GM23338 (cell line): Measurements from ENCODE around the gene SHISA6. TPM values are rescaled to one million over a fixed set of nuclear protein-coding genes. Genes with fewer than 3 reads are reported as not detected.

ENCODE experiments used
- ATAC-seq: fragments of 200-7000 bp; cut with Tn5 transposase; 3 replicates; pipeline ENCODE4 v1.9.1; 2020
- DNase-seq: peaks from one replicate; pipeline ENCODE4 v3.0.0-alpha.2; 2015; ENCODE audit warnings: low spot score
- H2AFZ ChIP-seq: fragments of 200-600 bp; sonication (generic); 2 replicates; pipeline ENCODE4 v1.8.0; 2016; ENCODE audit warnings: antibody characterized with exemption, mild to moderate bottlenecking, moderate library complexity
- H3F3A ChIP-seq: fragments of 200-600 bp; sonication (generic); replicated peaks from 2 replicates; pipeline ENCODE4 v1.8.0; 2017; ENCODE audit warnings: antibody characterized with exemption, mixed run types, low read depth
- H3K27ac ChIP-seq: fragments of 200-600 bp; sonication (generic); 2 replicates; pipeline ENCODE4 v1.6.1; 2016; ENCODE audit warnings: low read depth
- H3K27me3 ChIP-seq: fragments of 200-600 bp; sonication (generic); 2 replicates; pipeline ENCODE4 v1.8.0; 2016; ENCODE audit warnings: mild to moderate bottlenecking, mixed run types, moderate library complexity; ENCODE audit not compliant: insufficient read depth
- H3K36me3 ChIP-seq: fragments of 200-600 bp; sonication (generic); 2 replicates; pipeline ENCODE4 v1.8.0; 2016; ENCODE audit warnings: mild to moderate bottlenecking; ENCODE audit not compliant: insufficient read depth
- H3K4me1 ChIP-seq: fragments of 200-600 bp; sonication (generic); 2 replicates; pipeline ENCODE4 v1.8.0; 2016; ENCODE audit warnings: mild to moderate bottlenecking, moderate library complexity; ENCODE audit not compliant: insufficient read depth
- H3K4me2 ChIP-seq: fragments of 200-600 bp; sonication (generic); 2 replicates; pipeline ENCODE4 v1.7.1; 2017; ENCODE audit warnings: mixed run types
- H3K4me3 ChIP-seq: fragments of 200-600 bp; sonication (generic); 2 replicates; pipeline ENCODE4 v1.6.1; 2016; ENCODE audit warnings: mixed run types
- H3K79me2 ChIP-seq: fragments of 200-600 bp; sonication (generic); replicated peaks from 2 replicates; pipeline ENCODE4 v1.8.0; 2017; ENCODE audit warnings: mild to moderate bottlenecking; ENCODE audit not compliant: insufficient read depth
- H3K9me2 ChIP-seq: fragments of 200-600 bp; sonication (generic); 2 replicates; pipeline ENCODE4 v1.8.0; 2017; ENCODE audit not compliant: insufficient read depth
- H4K20me1 ChIP-seq: fragments of 200-600 bp; sonication (generic); replicated peaks from 2 replicates; pipeline ENCODE4 v1.8.0; 2017; ENCODE audit warnings: mild to moderate bottlenecking; ENCODE audit not compliant: insufficient read depth
- H3K27ac Mint-ChIP-seq: 2 replicates; pipeline ENCODE4 v1.8.0; 2020; ENCODE audit warnings: inconsistent platforms, mild to moderate bottlenecking, moderate library complexity, mixed read lengths
- H3K27me3 Mint-ChIP-seq: 3 replicates; pipeline ENCODE4 v1.8.0; 2022; ENCODE audit warnings: low read depth, mild to moderate bottlenecking, moderate library complexity, mixed read lengths, inconsistent platforms; ENCODE audit not compliant: insufficient read depth, poor library complexity
- H3K36me3 Mint-ChIP-seq: 3 replicates; pipeline ENCODE4 v1.8.0; 2021; ENCODE audit warnings: low read depth, mild to moderate bottlenecking, inconsistent platforms, moderate library complexity, mixed read lengths
- H3K4me1 Mint-ChIP-seq: 3 replicates; pipeline ENCODE4 v1.8.0; 2020; ENCODE audit warnings: mild to moderate bottlenecking, inconsistent platforms, mixed read lengths
- H3K4me3 Mint-ChIP-seq: 3 replicates; pipeline ENCODE4 v1.8.0; 2021; ENCODE audit warnings: moderate library complexity, mild to moderate bottlenecking, inconsistent platforms, mixed read lengths
- H3K9me3 Mint-ChIP-seq: 3 replicates; pipeline ENCODE4 v1.8.0; 2020; ENCODE audit warnings: moderate library complexity, mild to moderate bottlenecking, inconsistent platforms, mixed read lengths
- CREB1 ChIP-seq: fragments of 250-450 bp; sonication (Bioruptor Pico); IDR thresholded peaks from 2 replicates; pipeline ENCODE4 v1.5.0; 2020; ENCODE audit warnings: low read depth, mild to moderate bottlenecking, moderate library complexity
- NANOG ChIP-seq: IDR thresholded peaks from 2 replicates; pipeline ENCODE4 v1.6.1; 2016; ENCODE audit warnings: antibody characterized with exemption, borderline replicate concordance
- ZNF331 ChIP-seq: fragments of 250-450 bp; sonication (Bioruptor Pico); IDR thresholded peaks from 2 replicates; pipeline ENCODE4 v1.5.0; 2020; ENCODE audit warnings: low read depth, mild to moderate bottlenecking, moderate library complexity
- polyA plus RNA-seq: library from polyadenylated mRNA; unstranded; fragments of >200 nt; fragmentation: Nextera tagmentation; extraction: Ambion mirVana; gene quantifications from 2 replicates; pipeline ENCODE4 v1.2.1, GENCODE V29; 2016
- total RNA-seq: library from RNA; depleted of rRNA; stranded (reverse); fragments of >200 nt; shearing (Covaris generic); gene quantifications from 2 replicates; pipeline ENCODE4 v1.2.3, GENCODE V29; 2014
- TF ChIP-seq, protein P1 (sequence below), 2 experiments: fragments of 200-600 bp in 1 of 2; sonication (generic) in 1 of 2; conservative IDR thresholded peaks; 2 replicates each; pipeline versions ENCODE4 v1.5.1 to v1.6.1; 2016 to 2017; ENCODE audit warnings: antibody characterized with exemption in 2 of 2, low read depth in 2 of 2, mild to moderate bottlenecking in 2 of 2, moderate library complexity in 1 of 2
- TF ChIP-seq, protein P2 (sequence below): IDR thresholded peaks from one replicate; pipeline ENCODE4 v1.6.1; 2018; ENCODE audit warnings: antibody characterized with exemption; ENCODE audit not compliant: unreplicated experiment
- TF ChIP-seq, protein P3 (sequence below): fragments of 250-450 bp; sonication (Bioruptor Pico); IDR thresholded peaks from 2 replicates; pipeline ENCODE4 v1.5.0; 2020; ENCODE audit warnings: mild to moderate bottlenecking, moderate library complexity
- TF ChIP-seq, protein P4 (sequence below): IDR thresholded peaks from 2 replicates; pipeline ENCODE4 v1.6.1; 2016; ENCODE audit warnings: antibody characterized with exemption

Gene SHISA6
- total and polyA plus RNA-seq, 2 experiments from 2014 or later = 0.52 TPM; not detected in 1

DNA sequence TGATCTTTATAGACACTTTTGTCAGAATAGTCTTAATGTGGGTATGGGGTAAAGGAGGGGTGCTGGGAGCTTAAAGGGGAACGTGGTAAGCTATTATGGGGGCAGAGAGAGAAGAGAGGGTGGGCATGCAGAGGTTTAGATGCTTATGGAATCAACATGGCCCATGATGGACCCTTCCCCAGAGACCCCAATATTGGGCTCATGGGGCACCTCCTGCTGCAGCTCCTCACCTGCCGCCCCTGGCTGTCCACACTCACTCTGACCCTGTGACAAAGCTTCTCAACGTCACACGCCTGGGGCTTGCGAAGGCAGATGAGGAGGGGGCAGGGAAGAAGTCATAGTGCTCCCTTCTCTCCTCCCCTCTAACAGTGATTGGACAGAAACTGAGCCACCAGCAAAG is 95.3 kb downstream of the SHISA6 start:
- DNase-seq (no peak), ATAC-seq (no peak)
- peaks cover 2% of the 10 kb centered on the region for H3K27me3 Mint-ChIP-seq
- no peaks in the 10 kb centered on the region for H3K9me2 ChIP-seq
- TF ChIP-seq NANOG = no peak
- no peak for TF ChIP-seq CREB1
- TF ChIP-seq, protein P1, sequence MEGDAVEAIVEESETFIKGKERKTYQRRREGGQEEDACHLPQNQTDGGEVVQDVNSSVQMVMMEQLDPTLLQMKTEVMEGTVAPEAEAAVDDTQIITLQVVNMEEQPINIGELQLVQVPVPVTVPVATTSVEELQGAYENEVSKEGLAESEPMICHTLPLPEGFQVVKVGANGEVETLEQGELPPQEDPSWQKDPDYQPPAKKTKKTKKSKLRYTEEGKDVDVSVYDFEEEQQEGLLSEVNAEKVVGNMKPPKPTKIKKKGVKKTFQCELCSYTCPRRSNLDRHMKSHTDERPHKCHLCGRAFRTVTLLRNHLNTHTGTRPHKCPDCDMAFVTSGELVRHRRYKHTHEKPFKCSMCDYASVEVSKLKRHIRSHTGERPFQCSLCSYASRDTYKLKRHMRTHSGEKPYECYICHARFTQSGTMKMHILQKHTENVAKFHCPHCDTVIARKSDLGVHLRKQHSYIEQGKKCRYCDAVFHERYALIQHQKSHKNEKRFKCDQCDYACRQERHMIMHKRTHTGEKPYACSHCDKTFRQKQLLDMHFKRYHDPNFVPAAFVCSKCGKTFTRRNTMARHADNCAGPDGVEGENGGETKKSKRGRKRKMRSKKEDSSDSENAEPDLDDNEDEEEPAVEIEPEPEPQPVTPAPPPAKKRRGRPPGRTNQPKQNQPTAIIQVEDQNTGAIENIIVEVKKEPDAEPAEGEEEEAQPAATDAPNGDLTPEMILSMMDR (conservative IDR thresholded peaks at IDR 0.05; ENCODE audit: low read depth in 2 of 2) = no peak
- TF ChIP-seq, protein P2, sequence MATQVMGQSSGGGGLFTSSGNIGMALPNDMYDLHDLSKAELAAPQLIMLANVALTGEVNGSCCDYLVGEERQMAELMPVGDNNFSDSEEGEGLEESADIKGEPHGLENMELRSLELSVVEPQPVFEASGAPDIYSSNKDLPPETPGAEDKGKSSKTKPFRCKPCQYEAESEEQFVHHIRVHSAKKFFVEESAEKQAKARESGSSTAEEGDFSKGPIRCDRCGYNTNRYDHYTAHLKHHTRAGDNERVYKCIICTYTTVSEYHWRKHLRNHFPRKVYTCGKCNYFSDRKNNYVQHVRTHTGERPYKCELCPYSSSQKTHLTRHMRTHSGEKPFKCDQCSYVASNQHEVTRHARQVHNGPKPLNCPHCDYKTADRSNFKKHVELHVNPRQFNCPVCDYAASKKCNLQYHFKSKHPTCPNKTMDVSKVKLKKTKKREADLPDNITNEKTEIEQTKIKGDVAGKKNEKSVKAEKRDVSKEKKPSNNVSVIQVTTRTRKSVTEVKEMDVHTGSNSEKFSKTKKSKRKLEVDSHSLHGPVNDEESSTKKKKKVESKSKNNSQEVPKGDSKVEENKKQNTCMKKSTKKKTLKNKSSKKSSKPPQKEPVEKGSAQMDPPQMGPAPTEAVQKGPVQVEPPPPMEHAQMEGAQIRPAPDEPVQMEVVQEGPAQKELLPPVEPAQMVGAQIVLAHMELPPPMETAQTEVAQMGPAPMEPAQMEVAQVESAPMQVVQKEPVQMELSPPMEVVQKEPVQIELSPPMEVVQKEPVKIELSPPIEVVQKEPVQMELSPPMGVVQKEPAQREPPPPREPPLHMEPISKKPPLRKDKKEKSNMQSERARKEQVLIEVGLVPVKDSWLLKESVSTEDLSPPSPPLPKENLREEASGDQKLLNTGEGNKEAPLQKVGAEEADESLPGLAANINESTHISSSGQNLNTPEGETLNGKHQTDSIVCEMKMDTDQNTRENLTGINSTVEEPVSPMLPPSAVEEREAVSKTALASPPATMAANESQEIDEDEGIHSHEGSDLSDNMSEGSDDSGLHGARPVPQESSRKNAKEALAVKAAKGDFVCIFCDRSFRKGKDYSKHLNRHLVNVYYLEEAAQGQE = no peak
- TF ChIP-seq, protein P3, sequence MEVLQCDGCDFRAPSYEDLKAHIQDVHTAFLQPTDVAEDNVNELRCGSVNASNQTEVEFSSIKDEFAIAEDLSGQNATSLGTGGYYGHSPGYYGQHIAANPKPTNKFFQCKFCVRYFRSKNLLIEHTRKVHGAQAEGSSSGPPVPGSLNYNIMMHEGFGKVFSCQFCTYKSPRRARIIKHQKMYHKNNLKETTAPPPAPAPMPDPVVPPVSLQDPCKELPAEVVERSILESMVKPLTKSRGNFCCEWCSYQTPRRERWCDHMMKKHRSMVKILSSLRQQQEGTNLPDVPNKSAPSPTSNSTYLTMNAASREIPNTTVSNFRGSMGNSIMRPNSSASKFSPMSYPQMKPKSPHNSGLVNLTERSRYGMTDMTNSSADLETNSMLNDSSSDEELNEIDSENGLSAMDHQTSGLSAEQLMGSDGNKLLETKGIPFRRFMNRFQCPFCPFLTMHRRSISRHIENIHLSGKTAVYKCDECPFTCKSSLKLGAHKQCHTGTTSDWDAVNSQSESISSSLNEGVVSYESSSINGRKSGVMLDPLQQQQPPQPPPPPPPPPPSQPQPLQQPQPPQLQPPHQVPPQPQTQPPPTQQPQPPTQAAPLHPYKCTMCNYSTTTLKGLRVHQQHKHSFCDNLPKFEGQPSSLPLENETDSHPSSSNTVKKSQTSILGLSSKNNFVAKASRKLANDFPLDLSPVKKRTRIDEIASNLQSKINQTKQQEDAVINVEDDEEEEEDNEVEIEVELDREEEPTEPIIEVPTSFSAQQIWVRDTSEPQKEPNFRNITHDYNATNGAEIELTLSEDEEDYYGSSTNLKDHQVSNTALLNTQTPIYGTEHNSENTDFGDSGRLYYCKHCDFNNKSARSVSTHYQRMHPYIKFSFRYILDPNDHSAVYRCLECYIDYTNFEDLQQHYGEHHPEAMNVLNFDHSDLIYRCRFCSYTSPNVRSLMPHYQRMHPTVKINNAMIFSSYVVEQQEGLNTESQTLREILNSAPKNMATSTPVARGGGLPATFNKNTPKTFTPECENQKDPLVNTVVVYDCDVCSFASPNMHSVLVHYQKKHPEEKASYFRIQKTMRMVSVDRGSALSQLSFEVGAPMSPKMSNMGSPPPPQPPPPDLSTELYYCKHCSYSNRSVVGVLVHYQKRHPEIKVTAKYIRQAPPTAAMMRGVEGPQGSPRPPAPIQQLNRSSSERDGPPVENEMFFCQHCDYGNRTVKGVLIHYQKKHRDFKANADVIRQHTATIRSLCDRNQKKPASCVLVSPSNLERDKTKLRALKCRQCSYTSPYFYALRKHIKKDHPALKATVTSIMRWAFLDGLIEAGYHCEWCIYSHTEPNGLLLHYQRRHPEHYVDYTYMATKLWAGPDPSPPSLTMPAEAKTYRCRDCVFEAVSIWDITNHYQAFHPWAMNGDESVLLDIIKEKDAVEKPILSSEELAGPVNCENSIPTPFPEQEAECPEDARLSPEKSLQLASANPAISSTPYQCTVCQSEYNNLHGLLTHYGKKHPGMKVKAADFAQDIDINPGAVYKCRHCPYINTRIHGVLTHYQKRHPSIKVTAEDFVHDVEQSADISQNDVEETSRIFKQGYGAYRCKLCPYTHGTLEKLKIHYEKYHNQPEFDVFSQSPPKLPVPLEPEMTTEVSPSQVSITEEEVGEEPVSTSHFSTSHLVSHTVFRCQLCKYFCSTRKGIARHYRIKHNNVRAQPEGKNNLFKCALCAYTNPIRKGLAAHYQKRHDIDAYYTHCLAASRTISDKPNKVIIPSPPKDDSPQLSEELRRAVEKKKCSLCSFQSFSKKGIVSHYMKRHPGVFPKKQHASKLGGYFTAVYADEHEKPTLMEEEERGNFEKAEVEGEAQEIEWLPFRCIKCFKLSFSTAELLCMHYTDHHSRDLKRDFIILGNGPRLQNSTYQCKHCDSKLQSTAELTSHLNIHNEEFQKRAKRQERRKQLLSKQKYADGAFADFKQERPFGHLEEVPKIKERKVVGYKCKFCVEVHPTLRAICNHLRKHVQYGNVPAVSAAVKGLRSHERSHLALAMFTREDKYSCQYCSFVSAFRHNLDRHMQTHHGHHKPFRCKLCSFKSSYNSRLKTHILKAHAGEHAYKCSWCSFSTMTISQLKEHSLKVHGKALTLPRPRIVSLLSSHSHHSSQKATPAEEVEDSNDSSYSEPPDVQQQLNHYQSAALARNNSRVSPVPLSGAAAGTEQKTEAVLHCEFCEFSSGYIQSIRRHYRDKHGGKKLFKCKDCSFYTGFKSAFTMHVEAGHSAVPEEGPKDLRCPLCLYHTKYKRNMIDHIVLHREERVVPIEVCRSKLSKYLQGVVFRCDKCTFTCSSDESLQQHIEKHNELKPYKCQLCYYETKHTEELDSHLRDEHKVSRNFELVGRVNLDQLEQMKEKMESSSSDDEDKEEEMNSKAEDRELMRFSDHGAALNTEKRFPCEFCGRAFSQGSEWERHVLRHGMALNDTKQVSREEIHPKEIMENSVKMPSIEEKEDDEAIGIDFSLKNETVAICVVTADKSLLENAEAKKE = no peak
- no peak for TF ChIP-seq ZNF331 (CRISPR knock-in tag)
- TF ChIP-seq, protein P4, sequence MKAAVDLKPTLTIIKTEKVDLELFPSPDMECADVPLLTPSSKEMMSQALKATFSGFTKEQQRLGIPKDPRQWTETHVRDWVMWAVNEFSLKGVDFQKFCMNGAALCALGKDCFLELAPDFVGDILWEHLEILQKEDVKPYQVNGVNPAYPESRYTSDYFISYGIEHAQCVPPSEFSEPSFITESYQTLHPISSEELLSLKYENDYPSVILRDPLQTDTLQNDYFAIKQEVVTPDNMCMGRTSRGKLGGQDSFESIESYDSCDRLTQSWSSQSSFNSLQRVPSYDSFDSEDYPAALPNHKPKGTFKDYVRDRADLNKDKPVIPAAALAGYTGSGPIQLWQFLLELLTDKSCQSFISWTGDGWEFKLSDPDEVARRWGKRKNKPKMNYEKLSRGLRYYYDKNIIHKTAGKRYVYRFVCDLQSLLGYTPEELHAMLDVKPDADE = no peak
- H3K36me3 ChIP-seq = peaks cover 4% of the 10 kb centered on the region; the same call in 1 of the 2 replicates
- no peaks in the 10 kb centered on the region for H4K20me1 ChIP-seq
- H3K4me3 Mint-ChIP-seq = no peak overlapping the region
- no peaks in the 10 kb centered on the region for H3K4me1 Mint-ChIP-seq
- no peaks in the 10 kb centered on the region for H3K27me3 ChIP-seq
- H3K4me2 ChIP-seq = no peak overlapping the region
- H3K79me2 ChIP-seq = no peaks in the 10 kb centered on the region
- H3F3A ChIP-seq = no peaks in the 10 kb centered on the region
- no peaks in the 10 kb centered on the region for H3K4me1 ChIP-seq
- H3K27ac ChIP-seq = no peak overlapping the region
- H3K9me3 Mint-ChIP-seq = peaks cover 97% of the 10 kb centered on the region
- no peak overlapping the region for H3K27ac Mint-ChIP-seq
- no peak overlapping the region for H3K4me3 ChIP-seq
- no peak overlapping the region for H2AFZ ChIP-seq
- H3K36me3 Mint-ChIP-seq = peaks cover 42% of the 10 kb centered on the region
